B cell (primary cell): ENCODE data around the gene HOMER1. TPM values are rescaled to one million over a fixed set of nuclear protein-coding genes. Genes with fewer than 3 reads are reported as not detected.

Source experiments
- ATAC-seq: fragments of 200-7000 bp; cut with Tn5 transposase; one replicate; pipeline ENCODE4 v1.10.0; 2021; ENCODE audit warnings: low read depth, mild to moderate bottlenecking, moderate number of reproducible peaks, moderate library complexity
- CTCF ChIA-PET: fragments of 350-600 bp; sonication (Branson Sonifier 250); formaldehyde crosslinking; loops from one replicate; lab custom pipeline; 2021; ENCODE audit warnings: antibody characterized with exemption, inconsistent platforms; lab: Charles Lee
- POLR2A ChIA-PET: fragments of 350-600 bp; sonication (Branson Sonifier 250); formaldehyde crosslinking; loops from one replicate; lab custom pipeline; 2021; ENCODE audit warnings: antibody characterized with exemption; lab: Charles Lee
- DNase-seq: peaks from one replicate; pipeline ENCODE4 v3.0.0; 2013
- H2AFZ ChIP-seq: 2 replicates; pipeline ENCODE4 v1.6.1; 2012; ENCODE audit warnings: mild to moderate bottlenecking, low read depth, low read length; ENCODE audit not compliant: insufficient read depth, poor library complexity, severe bottlenecking
- H3K27ac ChIP-seq, 2 donors: 1 replicate in 1 of 2; 2 replicates in 1 of 2; pipeline ENCODE4 v1.5.1; 2012 to 2013; ENCODE audit warnings: low read length in 2 of 2, mild to moderate bottlenecking in 2 of 2, moderate library complexity in 1 of 2
- H3K27me3 ChIP-seq, 4 experiments: fragments of 200-600 bp in 1 of 4; sonication (generic) in 1 of 4; replicated peaks in 1 of 4; 1 replicate in 2 of 4; 2 replicates in 2 of 4; pipeline versions ENCODE4 v1.6.1 to v1.7.0; 2013 to 2016; ENCODE audit warnings: low read length in 3 of 4, mild to moderate bottlenecking in 2 of 4, mixed read lengths in 1 of 4, moderate library complexity in 1 of 4; ENCODE audit not compliant: insufficient read depth in 4 of 4, control insufficient read depth in 3 of 4; ENCODE audit errors: control extremely low read depth in 1 of 4
- H3K36me3 ChIP-seq, 2 experiments: replicated peaks in 1 of 2; 1 replicate in 1 of 2; 2 replicates in 1 of 2; pipeline versions ENCODE4 v1.6.1 to v1.7.1; 2013; ENCODE audit warnings: low read length in 1 of 2; ENCODE audit not compliant: insufficient read depth in 2 of 2, control insufficient read depth in 1 of 2; ENCODE audit errors: control extremely low read depth in 1 of 2, extremely low read depth in 1 of 2
- H3K4me1 ChIP-seq, 2 donors: fragments of 200-600 bp in 1 of 2; sonication (generic) in 1 of 2; 1 replicate in 1 of 2; 2 replicates in 1 of 2; pipeline versions ENCODE4 v1.5.1 to v1.6.1; 2013 to 2017; ENCODE audit warnings: low read length in 2 of 2; ENCODE audit not compliant: control insufficient read depth in 2 of 2, insufficient read depth in 2 of 2
- H3K4me2 ChIP-seq: replicated peaks from 2 replicates; pipeline ENCODE3; 2012; ENCODE audit warnings: mild to moderate bottlenecking, low read depth, low read length; ENCODE audit not compliant: poor library complexity, severe bottlenecking
- H3K4me3 ChIP-seq, 5 experiments: fragments of 200-600 bp in 1 of 5; sonication (generic) in 1 of 5; 1 replicate in 3 of 5; 2 replicates in 2 of 5; pipeline versions ENCODE4 v1.5.1 to v1.7.0; 2011 to 2016; ENCODE audit warnings: low read length in 4 of 5, mild to moderate bottlenecking in 4 of 5, low read depth in 2 of 5, control low read depth in 1 of 5, moderate library complexity in 1 of 5; ENCODE audit not compliant: insufficient read depth in 1 of 5; ENCODE audit errors: control extremely low read depth in 1 of 5, extremely low read depth in 1 of 5
- H3K79me2 ChIP-seq: fragments of 200-600 bp; sonication (generic); one replicate; pipeline ENCODE4 v1.6.0; 2016; ENCODE audit warnings: low read length; ENCODE audit not compliant: control insufficient read depth, insufficient read depth
- H3K9ac ChIP-seq: fragments of 200-600 bp; sonication (generic); 2 replicates; pipeline ENCODE4 v1.6.1; 2017; ENCODE audit warnings: mild to moderate bottlenecking, low read length, moderate library complexity
- H3K9me3 ChIP-seq, 3 donors: one replicate each; pipeline versions ENCODE4 v1.6.1 to v1.7.1; 2013; ENCODE audit warnings: low read length in 2 of 3; ENCODE audit not compliant: control insufficient read depth in 2 of 3, insufficient read depth in 1 of 3; ENCODE audit errors: control extremely low read depth in 1 of 3
- H4K20me1 ChIP-seq: 2 replicates; pipeline ENCODE4 v1.6.0; 2012; ENCODE audit warnings: mild to moderate bottlenecking, low read length; ENCODE audit not compliant: insufficient read depth, control insufficient read depth, poor library complexity, severe bottlenecking
- H3K27ac Mint-ChIP-seq: one replicate; pipeline ENCODE4 v1.8.0; 2021; ENCODE audit warnings: mixed read lengths
- H3K27me3 Mint-ChIP-seq: one replicate; pipeline ENCODE4 v1.8.0; 2021; ENCODE audit warnings: mixed read lengths
- H3K4me1 Mint-ChIP-seq: one replicate; pipeline ENCODE4 v1.8.0; 2021; ENCODE audit warnings: mixed read lengths
- H3K4me3 Mint-ChIP-seq: one replicate; pipeline ENCODE4 v1.8.0; 2021; ENCODE audit warnings: mixed read lengths
- H3K9me3 Mint-ChIP-seq: one replicate; pipeline ENCODE4 v1.8.0; 2022; ENCODE audit warnings: mixed read lengths; ENCODE audit not compliant: insufficient read depth
- CTCF ChIP-seq: fragments of 200-600 bp; IDR thresholded peaks from one replicate; pipeline ENCODE4 v1.8.0; 2022; ENCODE audit warnings: antibody characterized with exemption, mild to moderate bottlenecking
- EZH2 ChIP-seq: IDR thresholded peaks from 2 replicates; pipeline ENCODE4 v1.6.1; 2012; ENCODE audit warnings: borderline replicate concordance, low read depth, mild to moderate bottlenecking, moderate library complexity, low read length; ENCODE audit not compliant: insufficient read depth, poor library complexity, severe bottlenecking
- WGBS: methylation state at CpG from one replicate; pipeline ENCODE4 v1.1.5; 2013; ENCODE audit warnings: missing lambda C conversion rate; ENCODE audit not compliant: insufficient coverage; 5-methylcytosine and 5-hydroxymethylcytosine counted together
- intact Hi-C: fragments of 100-400 bp; cut with micrococcal nuclease; formaldehyde crosslinking; loops from one replicate; pipeline ENCODE4 v1.10.0; 2022
- polyA plus RNA-seq: library from polyadenylated mRNA; depleted of rRNA; stranded (reverse); fragments of >200 nt; gene quantifications from 2 replicates; pipeline ENCODE4 v1.2.3, GENCODE V29; 2012
- total RNA-seq, 2 donors: library from RNA; stranded (reverse); fragments of 120-200 nt in 1 of 2; gene quantifications; 1 replicate in 1 of 2; 2 replicates in 1 of 2; pipeline versions ENCODE4 v1.2.3 to v1.2.4, GENCODE V29; 2013 to 2022

Gene HOMER1
- total and polyA plus RNA-seq, 2 donors (not counting 1 experiment from before 2014, with no cell fraction given), result 0.63 to 5.4 TPM

DNA sequence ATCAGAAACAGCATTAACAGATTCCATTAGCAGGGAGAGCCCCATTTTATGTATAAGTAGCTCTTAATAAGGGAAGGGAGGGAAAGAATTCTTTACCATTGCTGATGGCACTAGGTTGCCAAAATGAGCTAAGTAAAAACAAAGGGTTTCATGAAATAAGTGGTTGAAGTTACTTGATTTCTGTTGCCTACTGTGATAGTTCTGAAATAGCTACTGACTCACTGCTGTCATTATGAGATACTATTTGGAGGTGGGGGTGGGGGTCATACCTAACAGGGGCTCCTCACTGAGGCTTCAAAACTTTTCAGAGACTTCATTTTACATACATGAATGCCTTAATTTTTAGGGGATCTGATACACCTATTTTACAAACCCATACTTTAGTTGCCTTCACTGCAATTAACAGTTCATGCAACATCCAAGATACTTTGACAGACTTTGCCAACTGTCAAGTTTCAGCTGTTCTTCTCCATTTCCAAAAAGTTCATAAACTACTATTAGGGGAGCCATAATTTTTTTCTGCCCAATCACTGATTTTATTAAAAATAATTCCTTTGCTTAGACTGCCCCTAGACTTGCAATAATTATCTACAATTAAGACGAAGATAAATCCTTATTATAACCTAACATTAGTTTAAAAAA, 4.6 kb downstream of the HOMER1 start:
- H3K4me3 Mint-ChIP-seq, result no peak overlapping the region
- ChIA-PET CTCF (no interaction called here), POLR2A (no interaction called here)
- no peak overlapping the region for H3K9ac ChIP-seq
- H3K27me3 Mint-ChIP-seq, result peaks cover 45% of the 10 kb centered on the region
- H3K4me3 ChIP-seq, result no peak overlapping the region
- intact Hi-C loops, result no loop called here
- H3K4me1 Mint-ChIP-seq, result peaks cover 21% of the 10 kb centered on the region
- peaks cover 5 to 35% (median 28%) of the 10 kb centered on the region in 4 experiments for H3K27me3 ChIP-seq
- peaks cover 20 to 25% of the 10 kb centered on the region in 2 donors for H3K4me1 ChIP-seq
- DNase-seq (no peak), ATAC-seq (no peak)
- H4K20me1 ChIP-seq, result no peaks in the 10 kb centered on the region
- H3K27ac Mint-ChIP-seq, result no peak overlapping the region
- no peak overlapping the region for H2AFZ ChIP-seq
- H3K9me3 Mint-ChIP-seq, result no peaks in the 10 kb centered on the region
- peaks cover 0 to 4% (median 0%) of the 10 kb centered on the region in 3 donors for H3K9me3 ChIP-seq
- H3K27ac ChIP-seq, result no peak overlapping the region
- no peaks in the 10 kb centered on the region for H3K36me3 ChIP-seq
- WGBS, result no CpG with 5 or more reads among the region's 1 CpG
- H3K4me2 ChIP-seq, result no peak overlapping the region
- H3K79me2 ChIP-seq, result no peaks in the 10 kb centered on the region
- no peak for TF ChIP-seq EZH2
- no peak for TF ChIP-seq CTCF

GRCh38 chr5:79508794-79509193, 5.1 kb downstream of the HOMER1 start:
- intact Hi-C loops, result no loop called here
- H3K9me3 Mint-ChIP-seq, result no peaks in the 10 kb centered on the region

More at GRCh38 chr5:79508794-79509193, 5.1 kb downstream of the HOMER1 start:
- WGBS, result 100% methylated on average over 1 of the region's 2 CpGs
- no peak overlapping the region for H3K27ac ChIP-seq
- no peak overlapping the region for H3K4me3 Mint-ChIP-seq
- peaks cover 20 to 25% of the 10 kb centered on the region in 2 donors for H3K4me1 ChIP-seq
- H3K36me3 ChIP-seq, result no peaks in the 10 kb centered on the region
- POLR2A ChIA-PET, result no interaction called here
- ATAC-seq (no peak), DNase-seq (no peak)
- no peak overlapping the region for H3K9ac ChIP-seq
- no peak overlapping the region for H3K27ac Mint-ChIP-seq
- H3K4me3 ChIP-seq, result no peak overlapping the region
- peaks cover 0 to 4% (median 0%) of the 10 kb centered on the region in 3 donors for H3K9me3 ChIP-seq
- no peaks in the 10 kb centered on the region for H4K20me1 ChIP-seq
- H3K4me2 ChIP-seq, result no peak overlapping the region
- H2AFZ ChIP-seq, result no peak overlapping the region
- TF ChIP-seq EZH2 (no peak), CTCF (no peak)
- H3K27me3 ChIP-seq, result peaks cover 5 to 35% (median 28%) of the 10 kb centered on the region in 4 experiments
- CTCF ChIA-PET, result no interaction called here
- H3K27me3 Mint-ChIP-seq, result peaks cover 45% of the 10 kb centered on the region
- peaks cover 20% of the 10 kb centered on the region for H3K4me1 Mint-ChIP-seq
- H3K79me2 ChIP-seq, result no peaks in the 10 kb centered on the region
